IMR-90 (cell line): ENCODE data around the gene SYNGR1. TPM values are rescaled to one million over a fixed set of nuclear protein-coding genes. Genes with fewer than 3 reads are reported as not detected.

Source experiments
- ATAC-seq: fragments of 200-7000 bp; cut with Tn5 transposase; 2 replicates; pipeline ENCODE4 v1.9.1; 2020; ENCODE audit warnings: low read depth, mild to moderate bottlenecking, moderate library complexity
- BruUV-seq: library from RNA; stranded (reverse); fragments of 400-500 nt; replicated peaks from 2 replicates; lab custom pipeline; 2021; lab: Mats Ljungman, UMichigan
- CTCF ChIA-PET: fragments of 300-600 bp; formaldehyde crosslinking; extraction: SDS; loops from one replicate; lab custom pipeline; 2021; ENCODE audit warnings: antibody characterized with exemption; lab: Yijun Ruan, JAX
- POLR2A ChIA-PET: fragments of 300-600 bp; sonication (Branson Sonifier 250); formaldehyde crosslinking; loops from one replicate; lab custom pipeline; 2022; ENCODE audit warnings: antibody characterized with exemption; ENCODE audit not compliant: unreplicated experiment; lab: Charles Lee
- DNase-seq: peaks from one replicate; pipeline ENCODE4 v3.0.0; 2013
- H2AFZ ChIP-seq: replicated peaks from 2 replicates; pipeline ENCODE3; 2013; ENCODE audit warnings: low read length, mild to moderate bottlenecking; ENCODE audit not compliant: poor library complexity
- H2AK5ac ChIP-seq: 2 replicates; pipeline ENCODE4 v1.6.1; 2013; ENCODE audit warnings: low read depth, low read length, inconsistent platforms
- H2AK9ac ChIP-seq: replicated peaks from 2 replicates; pipeline ENCODE3; 2013; ENCODE audit warnings: mild to moderate bottlenecking, low read depth, low read length, moderate library complexity; ENCODE audit not compliant: poor library complexity
- H2BK120ac ChIP-seq: 2 replicates; pipeline ENCODE4 v1.6.1; 2013; ENCODE audit warnings: low read depth, low read length, inconsistent platforms
- H2BK15ac ChIP-seq: 3 replicates; pipeline ENCODE4 v1.6.1; 2013; ENCODE audit warnings: low read depth, low read length, inconsistent platforms
- H2BK20ac ChIP-seq: 2 replicates; pipeline ENCODE4 v1.6.1; 2013; ENCODE audit warnings: low read depth, mild to moderate bottlenecking, inconsistent platforms, low read length, moderate library complexity
- H2BK5ac ChIP-seq: 2 replicates; pipeline ENCODE4 v1.6.1; 2013; ENCODE audit warnings: mild to moderate bottlenecking, low read depth, low read length, inconsistent platforms; ENCODE audit not compliant: poor library complexity, severe bottlenecking
- H3K14ac ChIP-seq: replicated peaks from 2 replicates; pipeline ENCODE4 v1.6.1; 2013; ENCODE audit warnings: low read depth, low read length, inconsistent platforms
- H3K18ac ChIP-seq: 2 replicates; pipeline ENCODE4 v1.6.1; 2013; ENCODE audit warnings: low read depth, low read length, control low read depth
- H3K23ac ChIP-seq: 2 replicates; pipeline ENCODE4 v1.6.1; 2013; ENCODE audit warnings: low read depth, low read length, inconsistent platforms
- H3K27ac ChIP-seq: 2 replicates; pipeline ENCODE4 v1.5.1; 2013; ENCODE audit warnings: mild to moderate bottlenecking, control low read depth, low read length; ENCODE audit not compliant: insufficient read depth
- H3K27me3 ChIP-seq: 2 replicates; pipeline ENCODE4 v1.6.1; 2013; ENCODE audit warnings: low read length; ENCODE audit not compliant: control insufficient read depth, insufficient read depth
- H3K36me3 ChIP-seq: 2 replicates; pipeline ENCODE4 v1.6.1; 2013; ENCODE audit warnings: low read length, mixed read lengths; ENCODE audit not compliant: control insufficient read depth, insufficient read depth
- H3K4ac ChIP-seq: 2 replicates; pipeline ENCODE4 v1.6.1; 2013; ENCODE audit warnings: low read depth, low read length, inconsistent platforms
- H3K4me1 ChIP-seq: 2 replicates; pipeline ENCODE4 v1.6.1; 2013; ENCODE audit warnings: low read length, mixed read lengths; ENCODE audit not compliant: control insufficient read depth, insufficient read depth
- H3K4me2 ChIP-seq: 2 replicates; pipeline ENCODE4 v1.6.1; 2013; ENCODE audit warnings: low read depth, mild to moderate bottlenecking, control low read depth, low read length, moderate library complexity
- H3K4me3 ChIP-seq: 2 replicates; pipeline ENCODE4 v1.5.1; 2013; ENCODE audit warnings: low read depth, mild to moderate bottlenecking, control low read depth, low read length, moderate library complexity; ENCODE audit not compliant: insufficient read depth
- H3K56ac ChIP-seq: 2 replicates; pipeline ENCODE4 v1.6.1; 2013; ENCODE audit warnings: low read length, inconsistent platforms; ENCODE audit not compliant: insufficient read depth; ENCODE audit errors: extremely low read depth
- H3K79me1 ChIP-seq, 2 experiments: 2 replicates each; pipeline ENCODE4 v1.6.1; 2013; ENCODE audit warnings: low read length in 2 of 2, inconsistent platforms in 1 of 2, low read depth in 1 of 2
- H3K9ac ChIP-seq: 2 replicates; pipeline ENCODE4 v1.6.1; 2013; ENCODE audit warnings: low read depth, low read length, control low read depth
- H3K9me1 ChIP-seq: 2 replicates; pipeline ENCODE4 v1.6.1; 2013; ENCODE audit warnings: low read length, inconsistent platforms; ENCODE audit not compliant: insufficient read depth
- H3K9me3 ChIP-seq: 2 replicates; pipeline ENCODE4 v1.6.1; 2013; ENCODE audit warnings: low read length; ENCODE audit not compliant: control insufficient read depth, insufficient read depth
- H4K20me1 ChIP-seq: 2 replicates; pipeline ENCODE4 v1.6.1; 2013; ENCODE audit warnings: low read length, inconsistent platforms; ENCODE audit not compliant: insufficient read depth
- H4K5ac ChIP-seq: 2 replicates; pipeline ENCODE4 v1.6.1; 2013; ENCODE audit warnings: mild to moderate bottlenecking, low read depth, low read length, control low read depth
- H4K8ac ChIP-seq, 2 experiments: 2 replicates each; pipeline ENCODE4 v1.6.1; 2013; ENCODE audit warnings: low read depth in 2 of 2, low read length in 2 of 2, control low read depth in 1 of 2, inconsistent platforms in 1 of 2
- H4K91ac ChIP-seq: 2 replicates; pipeline ENCODE4 v1.6.1; 2013; ENCODE audit warnings: low read depth, low read length, inconsistent platforms; ENCODE audit not compliant: insufficient read depth
- BHLHE40 ChIP-seq: fragments of 150-350 bp; IDR thresholded peaks from 2 replicates; pipeline ENCODE4 v1.6.1; 2016; ENCODE audit warnings: mild to moderate bottlenecking, low read depth, low read length
- CHD1 ChIP-seq: IDR thresholded peaks from 2 replicates; pipeline ENCODE4 v1.6.1; 2012; ENCODE audit warnings: low read depth, low read length, improper control_type of control experiment
- ELK1 ChIP-seq: fragments of 150-350 bp; IDR thresholded peaks from 2 replicates; pipeline ENCODE4 v1.6.1; 2016; ENCODE audit warnings: low read depth, mild to moderate bottlenecking, low read length, moderate library complexity, borderline replicate concordance
- FOS ChIP-seq: fragments of 150-350 bp; IDR thresholded peaks from 2 replicates; pipeline ENCODE4 v1.6.1; 2016; ENCODE audit warnings: low read depth, low read length
- MAZ ChIP-seq: IDR thresholded peaks from 2 replicates; pipeline ENCODE4 v1.6.1; 2012; ENCODE audit warnings: low read depth, mild to moderate bottlenecking, low read length, improper control_type of control experiment, moderate library complexity, borderline replicate concordance
- NFE2L2 ChIP-seq: fragments of 150-350 bp; IDR thresholded peaks from 2 replicates; pipeline ENCODE4 v1.6.1; 2016; ENCODE audit warnings: low read depth, mild to moderate bottlenecking, low read length
- POLR2A ChIP-seq: IDR thresholded peaks from 2 replicates; pipeline ENCODE4 v1.6.1; 2012; ENCODE audit warnings: mild to moderate bottlenecking, low read depth, low read length
- RAD21 ChIP-seq: IDR thresholded peaks from 2 replicates; pipeline ENCODE4 v1.6.1; 2012; ENCODE audit warnings: low read length, improper control_type of control experiment
- SMC3 ChIP-seq: fragments of 150-350 bp; IDR thresholded peaks from 2 replicates; pipeline ENCODE4 v1.6.1; 2016; ENCODE audit warnings: low read depth, mild to moderate bottlenecking, antibody characterized with exemption, low read length, moderate library complexity
- USF2 ChIP-seq: fragments of 150-350 bp; IDR thresholded peaks from 2 replicates; pipeline ENCODE4 v1.6.1; 2017; ENCODE audit warnings: mild to moderate bottlenecking, antibody characterized with exemption, low read length, low read depth
- WGBS, 2 experiments: methylation state at CpG; one replicate each; pipeline versions ENCODE4 v1.1.5 to v1.1.7; 2013; ENCODE audit warnings: missing lambda C conversion rate in 2 of 2; ENCODE audit not compliant: insufficient read length in 1 of 2; ENCODE audit errors: extremely low coverage in 2 of 2; 5-methylcytosine and 5-hydroxymethylcytosine counted together
- dilution Hi-C: fragments of 300-500 bp; cut with HindIII; formaldehyde crosslinking; loops from one replicate; pipeline ENCODE4 v1.14.3; 2018; ENCODE audit warnings: low sequenced_read_pairs; ENCODE audit not compliant: unreplicated experiment
- in situ Hi-C: fragments of 300-500 bp; cut with MboI; formaldehyde crosslinking; loops from 3 replicates; pipeline ENCODE4 v1.14.3; 2019; ENCODE audit warnings: low sequenced_read_pairs, inconsistent platforms, mixed read lengths
- intact Hi-C: fragments of 100-400 bp; cut with micrococcal nuclease; formaldehyde crosslinking; loops from 2 replicates; pipeline ENCODE4 v1.10.0; 2022
- polyA plus RNA-seq, 3 experiments: library from polyadenylated mRNA; depleted of rRNA; stranded (reverse); fragments of >200 nt; gene quantifications; 2 replicates each; pipeline ENCODE4 v1.2.3, GENCODE V29; 2012; ENCODE audit warnings: low replicate concordance in 1 of 3
- total RNA-seq: library from RNA; depleted of rRNA; stranded (reverse); fragments of >200 nt; gene quantifications from 2 replicates; pipeline ENCODE4 v1.2.3, GENCODE V29; 2012

Gene SYNGR1
- total and polyA plus RNA-seq, 2 of the 4 experiments (the other 2 are of a cell fraction), result 6.3 to 81.5 TPM

GRCh38 chr22:39416319-39416718 lies 66.5 kb downstream of the SYNGR1 start:
- Histone ChIP-seq H3K4me1 (peaks cover 5% of the 10 kb centered on the region), H2AK5ac (no peak overlapping the region), H3K4me2 (no peak overlapping the region), H4K8ac (no peak overlapping the region), H2BK120ac (no peak overlapping the region), H3K23ac (no peak overlapping the region), H3K9me3 (no peaks in the 10 kb centered on the region), H4K91ac (no peak overlapping the region), H2AK9ac (no peak overlapping the region), H3K36me3 (peaks cover 55% of the 10 kb centered on the region), H3K9me1 (0 out of 2 replicates have a peak, but pooled peaks cover 3% of the 10 kb centered on the region), H4K5ac (no peak overlapping the region), H2BK20ac (no peak overlapping the region), H3K14ac (no peak overlapping the region), H3K4ac (no peak overlapping the region), H3K4me3 (no peak overlapping the region), H2BK15ac (no peak overlapping the region), H3K79me1 (peaks cover 7 to 28% of the 10 kb centered on the region in 2 experiments), H3K27me3 (no peaks in the 10 kb centered on the region), H3K56ac (no peak overlapping the region), H3K9ac (no peak overlapping the region), H4K20me1 (peaks cover 29% of the 10 kb centered on the region), H2AFZ (no peak overlapping the region), H2BK5ac (no peak overlapping the region), H3K27ac (no peak overlapping the region), H3K18ac (no peak overlapping the region)
- DNase-seq, result no peak
- no peak for TF ChIP-seq USF2
- TF ChIP-seq SMC3, result no peak
- no peak for TF ChIP-seq ELK1
- no peak for TF ChIP-seq RAD21
- no peak for TF ChIP-seq CHD1
- TF ChIP-seq NFE2L2, result no peak
- no peak for TF ChIP-seq BHLHE40
- TF ChIP-seq FOS, result no peak
- no peak for TF ChIP-seq POLR2A
- no peak for TF ChIP-seq MAZ
- dilution Hi-C loops (no loop called here), intact Hi-C loops (no loop called here), in situ Hi-C loops (no loop called here)
- no peak for ATAC-seq
- CTCF ChIA-PET, result no interaction called here
- no TSS peak for BruUV-seq
- POLR2A ChIA-PET, result no interaction called here
- WGBS, 2 experiments, result 90% methylated on average over 5 of the region's 7 CpGs; no CpG with 5 or more reads in 1 of the 2 experiments
